ENCODE measurements around the gene LRP8. TPM values are rescaled to one million over a fixed set of nuclear protein-coding genes. Genes with fewer than 3 reads are reported as not detected.

The LRP8 gene
- total RNA-seq, 1 experiment from 2014 or later: 56.3 TPM

DNA sequence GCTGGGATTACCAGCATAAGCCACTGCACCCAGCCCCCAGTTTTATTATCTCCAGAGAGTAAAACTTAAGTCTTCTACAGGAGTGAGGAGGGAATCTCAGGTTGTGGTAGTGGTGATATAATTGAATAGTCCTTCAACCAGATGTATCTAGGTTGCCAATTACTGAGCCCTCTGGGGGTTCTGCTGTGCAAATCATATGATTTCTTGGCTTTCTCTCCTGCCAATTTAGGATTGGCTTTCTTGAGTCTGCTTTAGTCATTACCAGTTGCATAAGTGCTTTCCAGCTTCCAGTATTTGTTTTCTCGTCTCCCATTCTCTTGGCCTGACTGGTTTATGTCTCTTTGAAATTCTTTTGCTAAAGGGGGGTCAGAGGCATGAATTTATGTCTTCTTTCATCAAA is 120.1 kb downstream of the LRP8 start:
- Histone ChIP-seq H3K9me3 (ENCODE audit: control insufficient read depth in 1 of 2, insufficient read depth in 1 of 2, low read depth in 1 of 2, low read length in 2 of 2) (peaks cover 0 to 4% of the 10 kb centered on the region in 2 experiments; a peak in 1 of 4 replicates), H3K79me2 (ENCODE audit: insufficient read depth, low read length) (no peaks in the 10 kb centered on the region), H3K4me1 (ENCODE audit: control insufficient read depth in 1 of 2, insufficient read depth in 2 of 2, low read length in 2 of 2) (no peaks in the 10 kb centered on the region), H4K20me1 (ENCODE audit: insufficient read depth) (no peaks in the 10 kb centered on the region), H3K9ac (ENCODE audit: low read length) (no peak overlapping the region), H3K9me2 (ENCODE audit: insufficient read depth) (no peaks in the 10 kb centered on the region), H2AFZ (ENCODE audit: low read depth, low read length, poor library complexity, severe bottlenecking) (no peak overlapping the region), H3K27me3 (ENCODE audit: insufficient read depth, low read length) (no peaks in the 10 kb centered on the region), H3K36me3 (ENCODE audit: control insufficient read depth in 1 of 2, insufficient read depth in 2 of 2, low read length in 2 of 2) (peaks cover 17 to 20% of the 10 kb centered on the region in 2 experiments), H3K4me3 (replicated peaks in 1 of 2; ENCODE audit: low read depth in 1 of 2, low read length in 2 of 2) (no peak overlapping the region), H3K4me2 (ENCODE audit: low read length) (no peak overlapping the region), H3K27ac (ENCODE audit: low read depth, low read length) (no peak overlapping the region)
- ChIA-PET POLR2A (no interaction called here), CTCF (no interaction called here), RAD21 (ENCODE audit: low non-redundant PET in 1 of 2, low total read pairs in 2 of 2, uncharacterized antibody in 2 of 2, unreplicated experiment in 2 of 2) (no interaction called here)
- no peak for ATAC-seq
- no TSS peak for BruUV-seq (replicated peaks)
- no peak for DNase-seq (ENCODE audit: low read depth, low spot score)
- TF ChIP-seq SRF (IDR thresholded peaks at IDR 0.05; ENCODE audit: low read depth) (no peak), EGR1 (IDR thresholded peaks at IDR 0.05; ENCODE audit: low read depth) (no peak), POLR2AphosphoS5 (IDR thresholded peaks at IDR 0.05; ENCODE audit: low read depth, low read length) (no peak)
- intact Hi-C loops (cut with micrococcal nuclease): no loop called here

DNA sequence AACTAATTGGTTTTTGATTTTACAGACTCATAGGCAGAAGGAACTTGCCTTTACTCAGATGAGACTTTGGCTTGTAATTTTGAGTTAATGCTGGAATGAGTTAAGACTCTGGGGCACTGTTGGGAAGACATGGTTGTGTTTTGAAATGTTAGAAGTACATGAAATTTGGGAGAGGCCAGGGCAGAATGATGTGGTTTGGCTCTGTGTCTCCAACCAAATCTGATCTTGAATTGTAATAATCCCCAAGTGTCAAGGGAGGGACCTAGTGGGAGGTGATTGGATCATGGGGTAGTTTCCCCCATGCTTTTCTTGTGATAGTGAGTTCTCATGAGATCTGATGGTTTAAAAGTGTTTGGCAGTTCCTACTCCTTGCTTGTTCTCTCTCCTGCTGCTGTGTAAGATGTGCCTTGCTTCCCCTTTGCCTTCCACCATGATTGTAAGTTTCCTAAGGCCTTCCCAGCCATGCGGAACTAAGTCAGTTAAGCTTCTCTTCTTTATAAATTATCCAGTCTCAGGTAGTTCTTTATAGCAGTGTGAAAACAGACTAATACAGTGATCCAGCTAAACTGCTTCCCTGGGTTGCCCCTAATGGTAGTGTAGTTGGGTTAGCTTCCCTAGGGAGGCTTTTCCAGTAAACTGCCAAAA is 121.0 kb downstream of the LRP8 start:
- ChIA-PET RAD21 (ENCODE audit: low non-redundant PET in 1 of 2, low total read pairs in 2 of 2, uncharacterized antibody in 2 of 2, unreplicated experiment in 2 of 2) (no interaction called here), CTCF (no interaction called here), POLR2A (no interaction called here)
- peaks cover 17 to 24% of the 10 kb centered on the region in 2 experiments for H3K36me3 ChIP-seq (ENCODE audit: control insufficient read depth in 1 of 2, insufficient read depth in 2 of 2, low read length in 2 of 2)
- no peak overlapping the region for H3K9ac ChIP-seq (ENCODE audit: low read length)
- peaks cover 0 to 4% of the 10 kb centered on the region in 2 experiments; a peak in 1 of 4 replicates for H3K9me3 ChIP-seq (ENCODE audit: control insufficient read depth in 1 of 2, insufficient read depth in 1 of 2, low read depth in 1 of 2, low read length in 2 of 2)
- intact Hi-C loops (cut with micrococcal nuclease): no loop called here
- no peaks in the 10 kb centered on the region for H4K20me1 ChIP-seq (ENCODE audit: insufficient read depth)
- BruUV-seq (replicated peaks): no TSS peak
- no peak overlapping the region for H3K27ac ChIP-seq (ENCODE audit: low read depth, low read length)
- H3K9me2 ChIP-seq (ENCODE audit: insufficient read depth): no peaks in the 10 kb centered on the region
- H3K4me1 ChIP-seq (ENCODE audit: control insufficient read depth in 1 of 2, insufficient read depth in 2 of 2, low read length in 2 of 2): no peaks in the 10 kb centered on the region
- TF ChIP-seq EZH2 (IDR thresholded peaks at IDR 0.05) (no peak), ZNF274 (IDR thresholded peaks at IDR 0.05; ENCODE audit: low read depth, low read length) (no peak), POLR2A (IDR thresholded peaks at IDR 0.05; ENCODE audit: borderline replicate concordance, extremely low read depth, insufficient read depth, insufficient read length) (no peak), CEBPB (IDR thresholded peaks at IDR 0.05; ENCODE audit: low read depth) (no peak), CBX3 (IDR thresholded peaks at IDR 0.05; ENCODE audit: low read depth) (no peak), ZFX (IDR thresholded peaks at IDR 0.05) (no peak), EZH2phosphoT487 (IDR thresholded peaks at IDR 0.05; ENCODE audit: borderline replicate concordance) (no peak)
- TF ChIP-seq, protein P1, sequence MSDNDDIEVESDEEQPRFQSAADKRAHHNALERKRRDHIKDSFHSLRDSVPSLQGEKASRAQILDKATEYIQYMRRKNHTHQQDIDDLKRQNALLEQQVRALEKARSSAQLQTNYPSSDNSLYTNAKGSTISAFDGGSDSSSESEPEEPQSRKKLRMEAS (IDR thresholded peaks at IDR 0.05): no peak
- TF ChIP-seq, protein P2, sequence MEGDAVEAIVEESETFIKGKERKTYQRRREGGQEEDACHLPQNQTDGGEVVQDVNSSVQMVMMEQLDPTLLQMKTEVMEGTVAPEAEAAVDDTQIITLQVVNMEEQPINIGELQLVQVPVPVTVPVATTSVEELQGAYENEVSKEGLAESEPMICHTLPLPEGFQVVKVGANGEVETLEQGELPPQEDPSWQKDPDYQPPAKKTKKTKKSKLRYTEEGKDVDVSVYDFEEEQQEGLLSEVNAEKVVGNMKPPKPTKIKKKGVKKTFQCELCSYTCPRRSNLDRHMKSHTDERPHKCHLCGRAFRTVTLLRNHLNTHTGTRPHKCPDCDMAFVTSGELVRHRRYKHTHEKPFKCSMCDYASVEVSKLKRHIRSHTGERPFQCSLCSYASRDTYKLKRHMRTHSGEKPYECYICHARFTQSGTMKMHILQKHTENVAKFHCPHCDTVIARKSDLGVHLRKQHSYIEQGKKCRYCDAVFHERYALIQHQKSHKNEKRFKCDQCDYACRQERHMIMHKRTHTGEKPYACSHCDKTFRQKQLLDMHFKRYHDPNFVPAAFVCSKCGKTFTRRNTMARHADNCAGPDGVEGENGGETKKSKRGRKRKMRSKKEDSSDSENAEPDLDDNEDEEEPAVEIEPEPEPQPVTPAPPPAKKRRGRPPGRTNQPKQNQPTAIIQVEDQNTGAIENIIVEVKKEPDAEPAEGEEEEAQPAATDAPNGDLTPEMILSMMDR (IDR thresholded peaks at IDR 0.05 in 2 of 3, conservative IDR thresholded peaks at IDR 0.05 in 1 of 3; ENCODE audit: borderline replicate concordance in 1 of 3, insufficient read depth in 1 of 3, low read depth in 2 of 3, low read length in 2 of 3): no peak
- TF ChIP-seq, protein P3, sequence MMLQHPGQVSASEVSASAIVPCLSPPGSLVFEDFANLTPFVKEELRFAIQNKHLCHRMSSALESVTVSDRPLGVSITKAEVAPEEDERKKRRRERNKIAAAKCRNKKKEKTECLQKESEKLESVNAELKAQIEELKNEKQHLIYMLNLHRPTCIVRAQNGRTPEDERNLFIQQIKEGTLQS (IDR thresholded peaks at IDR 0.05): no peak
- H3K4me2 ChIP-seq (ENCODE audit: low read length): no peak overlapping the region
- no peaks in the 10 kb centered on the region for H3K79me2 ChIP-seq (ENCODE audit: insufficient read depth, low read length)
- no peak overlapping the region for H2AFZ ChIP-seq (ENCODE audit: low read depth, low read length, poor library complexity, severe bottlenecking)
- DNase-seq (ENCODE audit: low read depth, low spot score): no peak
- no peak overlapping the region for H3K4me3 ChIP-seq (replicated peaks in 1 of 2; ENCODE audit: low read depth in 1 of 2, low read length in 2 of 2)
- ATAC-seq: no peak
- no peaks in the 10 kb centered on the region for H3K27me3 ChIP-seq (ENCODE audit: insufficient read depth, low read length)
